Prostate gland (tissue), 2 donors: ENCODE measurements around the gene PCK2.

ENCODE experiments used
- POLR2A ChIP-seq: fragments of 450-650 bp; IDR thresholded peaks from one replicate; pipeline ENCODE4 v1.6.1; 2016; ENCODE audit warnings: antibody characterized with exemption, mild to moderate bottlenecking
- TF ChIP-seq, protein P1 (sequence below), 4 experiments: fragments of 200-600 bp in 2 of 4; fragments of 450-650 bp in 2 of 4; sonication (generic) in 2 of 4; IDR thresholded peaks; 1 replicate in 3 of 4; 2 replicates in 1 of 4; pipeline ENCODE4 v1.5.1; 2016 to 2019; ENCODE audit warnings: antibody characterized with exemption in 4 of 4, mild to moderate bottlenecking in 2 of 4, moderate library complexity in 2 of 4

GRCh38 chr14:24063263-24063836, 30.8 kb upstream of the PCK2 start:
- no peak for TF ChIP-seq POLR2A
- TF ChIP-seq, protein P1, sequence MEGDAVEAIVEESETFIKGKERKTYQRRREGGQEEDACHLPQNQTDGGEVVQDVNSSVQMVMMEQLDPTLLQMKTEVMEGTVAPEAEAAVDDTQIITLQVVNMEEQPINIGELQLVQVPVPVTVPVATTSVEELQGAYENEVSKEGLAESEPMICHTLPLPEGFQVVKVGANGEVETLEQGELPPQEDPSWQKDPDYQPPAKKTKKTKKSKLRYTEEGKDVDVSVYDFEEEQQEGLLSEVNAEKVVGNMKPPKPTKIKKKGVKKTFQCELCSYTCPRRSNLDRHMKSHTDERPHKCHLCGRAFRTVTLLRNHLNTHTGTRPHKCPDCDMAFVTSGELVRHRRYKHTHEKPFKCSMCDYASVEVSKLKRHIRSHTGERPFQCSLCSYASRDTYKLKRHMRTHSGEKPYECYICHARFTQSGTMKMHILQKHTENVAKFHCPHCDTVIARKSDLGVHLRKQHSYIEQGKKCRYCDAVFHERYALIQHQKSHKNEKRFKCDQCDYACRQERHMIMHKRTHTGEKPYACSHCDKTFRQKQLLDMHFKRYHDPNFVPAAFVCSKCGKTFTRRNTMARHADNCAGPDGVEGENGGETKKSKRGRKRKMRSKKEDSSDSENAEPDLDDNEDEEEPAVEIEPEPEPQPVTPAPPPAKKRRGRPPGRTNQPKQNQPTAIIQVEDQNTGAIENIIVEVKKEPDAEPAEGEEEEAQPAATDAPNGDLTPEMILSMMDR (IDR thresholded peaks at IDR 0.05): no peak
